Lower leg skin (tissue), 3 donors: Measurements from ENCODE around the gene LALBA.

Experiments used
- CTCF ChIP-seq, 3 donors: fragments of 450-650 bp; IDR thresholded peaks; one replicate each; pipeline ENCODE4 v1.5.1; 2016; ENCODE audit warnings: antibody characterized with exemption in 3 of 3, mild to moderate bottlenecking in 3 of 3, moderate library complexity in 2 of 3
- POLR2A ChIP-seq, 2 donors: fragments of 450-650 bp; IDR thresholded peaks; one replicate each; pipeline ENCODE4 v1.6.1; 2016 to 2017; ENCODE audit warnings: antibody characterized with exemption in 2 of 2, mild to moderate bottlenecking in 1 of 2, moderate library complexity in 1 of 2

DNA sequence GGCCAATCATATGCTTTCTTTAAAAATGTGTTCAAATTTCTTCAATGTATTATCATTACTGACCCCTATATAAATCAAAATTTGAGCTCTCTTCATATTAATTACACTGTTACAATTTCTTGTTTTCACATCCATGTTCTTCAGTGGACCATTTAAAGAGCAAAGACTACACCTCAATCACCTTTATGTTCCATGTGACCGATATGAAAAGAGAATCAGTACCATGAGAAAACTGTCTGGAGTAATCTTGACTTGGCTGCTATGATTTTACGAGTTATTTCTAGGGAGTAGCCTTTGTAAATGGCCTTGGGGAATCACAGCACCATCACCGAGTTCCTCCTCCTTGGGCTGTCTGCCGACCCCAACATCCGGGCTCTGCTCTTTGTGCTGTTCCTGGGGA, 44.5 kb downstream of the LALBA start, which contains the start of gene OR8S1:
- TF ChIP-seq CTCF (IDR thresholded peaks at IDR 0.05) (no peak), POLR2A (IDR thresholded peaks at IDR 0.05) (no peak)
